Spleen (tissue), 11 donors: Measurements from ENCODE around the gene RIPOR1. TPM values are rescaled to one million over a fixed set of nuclear protein-coding genes. Genes with fewer than 3 reads are reported as not detected.
"Not testable (repeated sequence)": the region's sequence is repeated elsewhere in the genome, so short reads cannot be mapped to it uniquely, and the experiment has no call there.

Source experiments
- DNase-seq: peaks from one replicate; pipeline ENCODE4 v3.0.0-alpha.2; 2020
- H3K27ac ChIP-seq, 8 donors: fragments of 200-600 bp; sonication (generic) in 7 of 8; 1 replicate in 4 of 8; 2 replicates in 4 of 8; pipeline versions ENCODE4 v1.5.0 to v1.8.0; 2016 to 2021; ENCODE audit warnings: inconsistent platforms in 4 of 8, mild to moderate bottlenecking in 4 of 8, moderate library complexity in 1 of 8
- H3K27me3 ChIP-seq, 7 donors: fragments of 200-600 bp; sonication (generic) in 6 of 7; replicated peaks in 1 of 7; 1 replicate in 4 of 7; 2 replicates in 3 of 7; pipeline versions ENCODE4 v1.5.0 to v1.8.0; 2016 to 2021; ENCODE audit warnings: inconsistent platforms in 3 of 7, mild to moderate bottlenecking in 1 of 7
- H3K36me3 ChIP-seq, 6 donors: fragments of 200-600 bp; sonication (generic) in 5 of 6; 1 replicate in 4 of 6; 2 replicates in 2 of 6; pipeline versions ENCODE4 v1.5.0 to v1.8.0; 2016 to 2021; ENCODE audit warnings: inconsistent platforms in 2 of 6
- H3K4me1 ChIP-seq, 6 donors: fragments of 200-600 bp; sonication (generic) in 5 of 6; 1 replicate in 3 of 6; 2 replicates in 3 of 6; pipeline versions ENCODE4 v1.5.0 to v1.8.0; 2016 to 2021; ENCODE audit warnings: inconsistent platforms in 3 of 6
- H3K4me3 ChIP-seq, 8 donors: fragments of 200-600 bp; sonication (generic) in 7 of 8; 1 replicate in 4 of 8; 2 replicates in 4 of 8; pipeline versions ENCODE4 v1.5.0 to v1.8.0; 2016 to 2021; ENCODE audit warnings: inconsistent platforms in 4 of 8, mild to moderate bottlenecking in 4 of 8, moderate library complexity in 2 of 8
- H3K9me3 ChIP-seq, 8 donors: fragments of 200-600 bp; sonication (generic) in 7 of 8; 1 replicate in 4 of 8; 2 replicates in 4 of 8; pipeline versions ENCODE4 v1.5.0 to v1.8.0; 2016 to 2021; ENCODE audit warnings: inconsistent platforms in 4 of 8
- CTCF ChIP-seq, 11 experiments: fragments of 200-600 bp in 7 of 11; fragments of 450-650 bp in 4 of 11; sonication (generic) in 4 of 11; IDR thresholded peaks in 8 of 11; conservative IDR thresholded peaks in 3 of 11; 1 replicate in 7 of 11; 2 replicates in 4 of 11; pipeline versions ENCODE4 v1.4.0 to v1.8.0; 2016 to 2021; ENCODE audit warnings: antibody characterized with exemption in 11 of 11, inconsistent platforms in 4 of 11, mild to moderate bottlenecking in 1 of 11
- POLR2A ChIP-seq, 3 donors: fragments of 450-650 bp; IDR thresholded peaks; one replicate each; pipeline ENCODE4 v1.5.1; 2017; ENCODE audit warnings: antibody characterized with exemption in 3 of 3, mild to moderate bottlenecking in 1 of 3
- POLR2AphosphoS5 ChIP-seq, 3 donors: sonication (generic); formaldehyde crosslinking; IDR thresholded peaks; one replicate each; pipeline ENCODE4 v1.5.1; 2017; ENCODE audit warnings: antibody characterized with exemption in 3 of 3
- WGBS, 5 donors: extraction: QIAGEN DNeasy Blood & Tissue Kit in 3 of 5; methylation state at CpG; one replicate each; pipeline versions ENCODE4 v1.1.5 to v1.1.7; 2013 to 2018; 5-methylcytosine and 5-hydroxymethylcytosine counted together
- intact Hi-C: fragments of 100-400 bp; cut with DNase I; formaldehyde crosslinking; loops from one replicate; pipeline ENCODE4 v1.15.0; 2023; ENCODE audit warnings: low total_unique reads
- polyA plus RNA-seq, 3 donors: library from polyadenylated mRNA; stranded (reverse); fragments of 200-250 nt; gene quantifications; one replicate each; pipeline ENCODE4 v1.2.1, GENCODE V29; 2013
- total RNA-seq, 7 donors: library from RNA; depleted of rRNA in 3 of 7; stranded (reverse); fragments of >200 nt in 3 of 7; fragmentation: NEBNext Ultra II Directional in 4 of 7; extraction: Animal tissue kit (Norgen Biotek cat#: 25700) in 4 of 7; gene quantifications; one replicate each; pipeline versions ENCODE4 v1.1.0 to v1.2.1, GENCODE V29; 2016 to 2021
- donor health status: healthy with polysubstance abuse.
- donor health status: DM: no; HTN: no; CAD: no; lungs with moderate emphysema.
- donor health status: DM: no; HTN: no; CAD: no.
- donor health status: Bipolar disorder and iron deficiency.
- donor health status: healthy.
- donor health status: DM: no; HTN: no; CAD: no.
- donor health status: DM: yes; HTN: yes; CAD: no.

RIPOR1 gene
- total and polyA plus RNA-seq, 10 donors = 29.9 to 242 (median 133) TPM

DNA sequence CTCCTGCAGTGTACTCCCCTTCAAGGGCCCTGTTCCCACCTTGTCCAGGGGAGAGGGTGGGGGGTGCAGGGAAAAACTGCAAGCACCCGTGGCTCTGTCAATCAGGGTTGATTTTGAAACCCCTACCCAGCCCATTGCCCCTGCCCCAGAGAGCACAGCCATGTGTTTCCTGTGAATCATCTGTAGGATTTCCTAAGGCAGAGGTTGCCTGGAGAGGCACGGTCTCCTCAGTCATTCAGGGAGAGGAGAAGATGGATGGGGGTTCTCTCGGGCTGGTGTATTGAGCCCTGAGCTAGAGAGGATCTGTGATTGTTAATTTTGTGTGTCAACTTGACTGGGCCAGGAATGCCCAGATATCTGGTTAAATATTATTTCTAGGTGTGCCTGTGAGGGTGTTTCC lies 41.8 kb upstream of the RIPOR1 start:
- TF ChIP-seq CTCF (IDR thresholded peaks at IDR 0.05 in 8 of 11, conservative IDR thresholded peaks at IDR 0.05 in 3 of 11) (no peak), POLR2AphosphoS5 (IDR thresholded peaks at IDR 0.05) (no peak), POLR2A (IDR thresholded peaks at IDR 0.05) (no peak)
- H3K4me1 ChIP-seq = peaks cover 20 to 100% (median 86%) of the 10 kb centered on the region in 6 donors
- no peak overlapping the region for H3K4me3 ChIP-seq
- 27 to 46% (median 45%) methylated on average over 3 of the region's 3 CpGs for WGBS, 5 donors
- H3K27me3 ChIP-seq = no peaks in the 10 kb centered on the region
- peaks cover 0 to 32% (median 16%) of the 10 kb centered on the region in 6 donors for H3K36me3 ChIP-seq
- intact Hi-C loops = no loop called here
- no peaks in the 10 kb centered on the region for H3K9me3 ChIP-seq
- H3K27ac ChIP-seq = peak overlapping the region in 7 of 8 donors; percentile 14 to 92 (median 84)
- DNase-seq = no peak

- 76 to 93% (median 87%) methylated on average over 4 of the region's 4 CpGs for WGBS, 5 donors
- H3K9me3 ChIP-seq, intact Hi-C loops, DNase-seq, H3K4me3 ChIP-seq, H3K27me3 ChIP-seq: not testable (repeated sequence)
- peaks cover 17 to 100% (median 86%) of the 10 kb centered on the region in 6 donors for H3K4me1 ChIP-seq
- peaks cover 0 to 32% (median 16%) of the 10 kb centered on the region in 6 donors for H3K36me3 ChIP-seq
- peak overlapping the region in 6 of 8 donors; percentile 45 to 92 (median 84) for H3K27ac ChIP-seq
These were observed 41.1 kb upstream of the RIPOR1 start for GRCh38 chr16:67487561-67487960.

GRCh38 chr16:67489401-67490083 lies 39.1 kb upstream of the RIPOR1 start:
- intact Hi-C loops = no loop called here
- WGBS, 5 donors = 64 to 80% (median 68%) methylated on average over 4 of the region's 4 CpGs
- peak overlapping the region; percentile 42 to 92 (median 84) for H3K27ac ChIP-seq
- H3K36me3 ChIP-seq = peaks cover 0 to 26% (median 10%) of the 10 kb centered on the region in 6 donors
- TF ChIP-seq CTCF (IDR thresholded peaks at IDR 0.05 in 8 of 11, conservative IDR thresholded peaks at IDR 0.05 in 3 of 11) (no peak), POLR2A (IDR thresholded peaks at IDR 0.05) (no peak), POLR2AphosphoS5 (IDR thresholded peaks at IDR 0.05) (no peak)
- H3K27me3 ChIP-seq = no peaks in the 10 kb centered on the region
- peaks cover 16 to 100% (median 86%) of the 10 kb centered on the region in 6 donors for H3K4me1 ChIP-seq
- no peak for DNase-seq
- no peaks in the 10 kb centered on the region for H3K9me3 ChIP-seq
- peak overlapping the region in 1 of 8 donors; percentile 32 for H3K4me3 ChIP-seq

- Histone ChIP-seq H3K4me1 (peaks cover 17 to 99% (median 85%) of the 10 kb centered on the region in 6 donors), H3K27me3 (no peaks in the 10 kb centered on the region), H3K36me3 (peaks cover 0 to 16% (median under 1%) of the 10 kb centered on the region in 6 donors), H3K27ac (peak overlapping the region in 7 of 8 donors; percentile 76 to 92 (median 84)), H3K9me3 (no peaks in the 10 kb centered on the region), H3K4me3 (peak overlapping the region in 1 of 8 donors; percentile 15)
- no peak for DNase-seq
- TF ChIP-seq CTCF (IDR thresholded peaks at IDR 0.05 in 8 of 11, conservative IDR thresholded peaks at IDR 0.05 in 3 of 11) (no peak), POLR2AphosphoS5 (IDR thresholded peaks at IDR 0.05) (no peak), POLR2A (IDR thresholded peaks at IDR 0.05) (no peak)
- intact Hi-C loops = no loop called here
- WGBS, 5 donors = 62 to 84% (median 79%) methylated on average over 8 of the region's 8 CpGs
These were observed 38.1 kb upstream of the RIPOR1 start for GRCh38 chr16:67490335-67491096.
